Progenitor cell of endocrine pancreas (in vitro differentiated cells): ENCODE results near the gene ADAMTS7. TPM values are rescaled to one million over a fixed set of nuclear protein-coding genes. Genes with fewer than 3 reads are reported as not detected.
A peak's percentile ranks its signal among the peaks of the same experiment; 100 is the strongest.
"Not testable (repeated sequence)": the region's sequence is repeated elsewhere in the genome, so short reads cannot be mapped to it uniquely, and the experiment has no call there.

ENCODE experiments used
- DNase-seq: peaks from one replicate; pipeline ENCODE4 v3.0.0; 2021; ENCODE audit warnings: low spot score; ENCODE audit not compliant: unreplicated experiment
- H3K27ac Mint-ChIP-seq: 2 replicates; pipeline ENCODE4 v1.8.0; 2021; ENCODE audit warnings: mild to moderate bottlenecking, moderate library complexity, mixed read lengths
- H3K27me3 Mint-ChIP-seq: 2 replicates; pipeline ENCODE4 v1.8.0; 2021; ENCODE audit warnings: mixed read lengths
- H3K36me3 Mint-ChIP-seq: 2 replicates; pipeline ENCODE4 v1.8.0; 2022; ENCODE audit warnings: mixed read lengths; ENCODE audit not compliant: insufficient read depth
- H3K4me1 Mint-ChIP-seq: 2 replicates; pipeline ENCODE4 v1.8.0; 2021; ENCODE audit warnings: low read depth, mixed read lengths
- H3K4me3 Mint-ChIP-seq: 2 replicates; pipeline ENCODE4 v1.8.0; 2021; ENCODE audit warnings: low read depth, mild to moderate bottlenecking, moderate library complexity, mixed read lengths
- H3K9me3 Mint-ChIP-seq: 2 replicates; pipeline ENCODE4 v1.8.0; 2021; ENCODE audit warnings: low read depth, mixed read lengths
- total RNA-seq: library from RNA; stranded (reverse); gene quantifications from 2 replicates; pipeline ENCODE4 v1.2.1, GENCODE V29; 2021
- TF ChIP-seq, protein P1 (sequence below): fragments of 200-600 bp; sonication (generic); IDR thresholded peaks from one replicate; pipeline ENCODE4 v1.5.0; 2021; ENCODE audit warnings: antibody characterized with exemption, mild to moderate bottlenecking; ENCODE audit not compliant: unreplicated experiment

Gene ADAMTS7
- total RNA-seq, 1 donor from 2014 or later = 127 TPM

DNA sequence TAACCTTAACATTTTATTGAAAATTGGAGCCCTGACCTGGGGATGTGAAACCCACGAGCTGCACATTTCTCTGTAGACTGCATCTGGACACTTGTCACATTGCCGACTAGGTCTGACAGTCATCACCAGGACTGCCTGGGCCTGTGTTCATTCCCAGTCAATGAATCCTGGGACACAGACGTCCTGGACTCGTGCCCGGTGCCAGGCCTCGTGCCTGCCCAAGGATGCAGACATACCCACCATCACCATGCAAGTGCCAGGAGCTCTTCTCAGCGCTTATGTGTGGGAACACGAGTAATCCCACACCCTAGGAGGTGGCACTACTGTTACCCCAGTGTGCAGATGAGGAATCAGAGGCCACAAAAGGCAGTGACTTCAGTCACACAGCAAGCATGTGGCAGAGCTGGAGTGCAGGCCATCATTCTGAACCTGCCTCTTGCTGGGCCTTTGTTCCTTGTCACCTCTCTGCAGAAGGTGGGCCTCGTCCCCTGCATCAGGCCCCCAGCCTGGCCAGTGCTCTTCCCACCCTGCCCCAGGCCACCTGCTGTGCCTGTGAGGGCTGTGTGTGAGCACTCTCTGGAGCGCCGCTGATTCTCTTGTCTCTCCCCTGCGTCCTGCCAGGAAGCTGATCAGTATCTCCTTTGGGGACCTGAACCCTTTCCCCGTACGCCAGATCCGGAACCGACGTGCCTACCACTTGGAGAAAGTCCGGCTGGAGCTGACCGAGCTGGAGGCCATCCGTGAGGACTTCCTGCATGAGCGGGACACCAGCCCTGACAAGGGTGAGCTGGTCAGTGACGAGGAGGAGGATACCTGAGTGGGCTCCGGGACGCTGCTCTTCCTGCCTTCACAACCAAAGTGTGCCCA lies 58.5 kb downstream of the ADAMTS7 start:
- no peak for DNase-seq
- TF ChIP-seq, protein P1, sequence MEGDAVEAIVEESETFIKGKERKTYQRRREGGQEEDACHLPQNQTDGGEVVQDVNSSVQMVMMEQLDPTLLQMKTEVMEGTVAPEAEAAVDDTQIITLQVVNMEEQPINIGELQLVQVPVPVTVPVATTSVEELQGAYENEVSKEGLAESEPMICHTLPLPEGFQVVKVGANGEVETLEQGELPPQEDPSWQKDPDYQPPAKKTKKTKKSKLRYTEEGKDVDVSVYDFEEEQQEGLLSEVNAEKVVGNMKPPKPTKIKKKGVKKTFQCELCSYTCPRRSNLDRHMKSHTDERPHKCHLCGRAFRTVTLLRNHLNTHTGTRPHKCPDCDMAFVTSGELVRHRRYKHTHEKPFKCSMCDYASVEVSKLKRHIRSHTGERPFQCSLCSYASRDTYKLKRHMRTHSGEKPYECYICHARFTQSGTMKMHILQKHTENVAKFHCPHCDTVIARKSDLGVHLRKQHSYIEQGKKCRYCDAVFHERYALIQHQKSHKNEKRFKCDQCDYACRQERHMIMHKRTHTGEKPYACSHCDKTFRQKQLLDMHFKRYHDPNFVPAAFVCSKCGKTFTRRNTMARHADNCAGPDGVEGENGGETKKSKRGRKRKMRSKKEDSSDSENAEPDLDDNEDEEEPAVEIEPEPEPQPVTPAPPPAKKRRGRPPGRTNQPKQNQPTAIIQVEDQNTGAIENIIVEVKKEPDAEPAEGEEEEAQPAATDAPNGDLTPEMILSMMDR = no peak
- Mint-ChIP-seq H3K9me3 (no peaks in the 10 kb centered on the region), H3K27me3 (peaks cover 16% of the 10 kb centered on the region), H3K36me3 (no peaks in the 10 kb centered on the region), H3K4me3 (no peak overlapping the region), H3K4me1 (peaks cover 10% of the 10 kb centered on the region), H3K27ac (no peak overlapping the region)

DNA sequence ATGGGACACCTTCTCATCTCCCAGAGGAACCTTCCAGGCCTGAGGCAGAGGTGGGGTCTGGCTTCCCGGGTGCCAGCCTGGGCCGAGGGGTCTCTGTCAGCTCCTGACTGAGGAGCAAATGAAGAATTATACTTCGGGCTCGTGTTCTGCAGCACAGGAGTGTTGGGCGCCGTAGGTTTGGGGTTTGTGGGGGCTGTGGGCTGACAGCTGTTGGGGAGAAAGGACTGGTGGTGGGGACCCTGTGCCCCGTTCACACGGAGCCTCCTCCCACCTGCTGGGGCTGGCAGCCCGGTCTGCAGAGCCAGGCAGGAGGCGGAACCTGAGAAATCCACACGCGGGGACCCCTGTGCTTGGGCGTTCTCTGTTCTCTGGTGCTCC lies 59.7 kb downstream of the ADAMTS7 start:
- Mint-ChIP-seq H3K4me3 (no peak overlapping the region), H3K27ac (no peak overlapping the region), H3K27me3 (peaks cover 16% of the 10 kb centered on the region), H3K9me3 (no peaks in the 10 kb centered on the region), H3K4me1 (peaks cover 10% of the 10 kb centered on the region), H3K36me3 (no peaks in the 10 kb centered on the region)
- no peak for DNase-seq
- TF ChIP-seq, protein P1 = no peak

DNA sequence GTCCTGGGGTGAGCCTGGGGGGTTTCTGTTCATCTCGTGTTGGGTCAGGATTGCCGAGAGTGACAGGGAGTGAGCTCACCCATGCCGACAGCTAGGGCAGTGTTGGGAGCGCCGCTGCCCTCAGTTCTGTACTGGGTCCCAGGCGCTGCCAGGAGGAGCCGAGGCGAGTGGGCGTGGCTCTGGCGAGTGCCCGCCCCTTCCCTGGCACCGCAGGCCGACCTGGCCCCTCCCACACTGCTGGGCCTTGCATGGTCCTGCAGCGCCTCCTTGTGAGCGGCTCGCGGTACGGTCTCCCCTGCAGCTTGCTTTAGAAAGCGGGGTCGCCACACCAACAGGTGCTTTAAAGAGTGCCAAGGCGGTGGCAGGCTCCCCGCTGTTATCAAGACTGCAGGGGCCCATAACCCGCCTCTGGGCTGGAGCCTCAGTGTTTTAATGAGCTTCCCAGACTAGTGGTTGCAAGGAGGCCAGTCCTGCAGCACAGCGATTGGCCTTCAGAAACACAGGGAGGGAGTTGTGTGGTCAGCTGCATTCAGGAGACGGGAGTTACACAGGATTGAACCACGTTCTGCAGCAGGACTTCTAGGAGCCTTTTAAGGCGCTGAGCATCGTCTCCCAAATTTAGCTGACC lies 60.2 kb downstream of the ADAMTS7 start:
- H3K36me3 Mint-ChIP-seq, H3K4me1 Mint-ChIP-seq, H3K9me3 Mint-ChIP-seq, H3K27ac Mint-ChIP-seq, H3K4me3 Mint-ChIP-seq: not testable (repeated sequence)
- peak; percentile 93 for DNase-seq
- TF ChIP-seq, protein P1 = peak; percentile 81
- H3K27me3 Mint-ChIP-seq = peaks cover 16% of the 10 kb centered on the region

DNA sequence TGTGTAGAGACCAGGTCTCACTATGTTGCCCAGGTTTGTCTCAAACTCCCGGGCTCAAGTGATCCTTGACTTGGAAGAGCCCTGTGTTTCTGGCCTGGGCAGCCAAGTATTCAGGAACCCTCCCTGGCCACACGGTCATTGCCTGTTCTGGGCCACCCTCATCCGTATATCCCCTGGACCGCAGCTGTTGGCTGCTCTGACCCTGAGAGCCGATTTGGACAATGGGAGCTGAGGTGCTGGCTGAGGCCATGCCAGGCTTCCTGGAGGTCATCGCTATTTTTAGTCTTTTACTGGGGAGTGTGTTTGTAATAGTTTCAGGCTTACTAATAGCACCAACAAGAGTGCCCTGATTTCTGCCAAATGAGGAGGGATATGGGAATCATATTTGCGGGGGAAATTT lies 60.7 kb downstream of the ADAMTS7 start:
- Mint-ChIP-seq H3K4me3 (no peak overlapping the region), H3K27ac (no peak overlapping the region)

DNA sequence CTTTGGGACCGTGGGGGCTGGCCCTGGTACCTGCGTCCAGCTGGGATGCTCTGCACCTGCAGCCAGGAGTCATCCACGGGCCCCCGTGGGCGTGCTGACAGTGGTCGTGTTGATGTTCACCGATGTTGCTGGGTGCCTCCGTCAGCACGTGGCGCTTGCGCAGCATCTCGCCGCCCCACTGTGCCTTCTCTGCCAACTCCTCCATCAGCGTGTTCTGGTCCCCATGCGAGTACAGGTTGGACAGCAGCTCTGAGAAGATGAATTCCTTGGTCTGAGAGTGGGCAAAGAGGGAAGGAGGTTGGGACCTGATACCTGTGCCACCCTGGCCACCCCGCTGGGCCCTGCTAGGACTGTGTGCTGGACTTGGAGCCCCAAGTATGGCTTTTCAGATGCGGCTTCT lies 61.4 kb downstream of the ADAMTS7 start:
- no peak for DNase-seq
- Mint-ChIP-seq H3K4me1 (peaks cover 8% of the 10 kb centered on the region), H3K9me3 (no peaks in the 10 kb centered on the region), H3K36me3 (no peaks in the 10 kb centered on the region), H3K27ac (no peak overlapping the region), H3K27me3 (peaks cover 16% of the 10 kb centered on the region), H3K4me3 (no peak overlapping the region)
- TF ChIP-seq, protein P1 = no peak

More for the DNA sequence above, 60.7 kb downstream of the ADAMTS7 start:
- TF ChIP-seq, protein P1 = no peak
- H3K27me3 Mint-ChIP-seq = peaks cover 16% of the 10 kb centered on the region
- H3K9me3 Mint-ChIP-seq = no peaks in the 10 kb centered on the region
- no peaks in the 10 kb centered on the region for H3K36me3 Mint-ChIP-seq
- no peak for DNase-seq
- peaks cover 8% of the 10 kb centered on the region for H3K4me1 Mint-ChIP-seq

DNA sequence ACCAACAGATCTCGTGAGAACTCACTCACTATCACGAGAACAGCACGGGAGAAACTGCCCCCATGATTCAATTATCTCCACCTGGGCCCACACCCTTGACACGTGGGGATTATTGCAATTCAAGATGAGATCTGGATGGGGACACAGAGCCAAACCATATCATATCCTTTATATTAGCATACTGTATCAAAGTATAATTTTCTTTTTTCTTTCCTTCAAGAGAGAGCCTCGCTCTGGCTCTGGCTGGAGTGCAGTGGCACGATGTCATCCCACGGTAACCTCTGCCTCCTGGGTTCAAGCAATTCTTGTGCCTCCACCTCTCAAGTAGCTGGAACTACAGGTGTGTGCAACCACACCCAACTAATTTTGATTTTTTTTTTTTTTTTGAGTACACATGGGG lies 63.4 kb downstream of the ADAMTS7 start:
- not testable (repeated sequence) for DNase-seq, H3K27me3 Mint-ChIP-seq, H3K4me3 Mint-ChIP-seq, H3K36me3 Mint-ChIP-seq, H3K4me1 Mint-ChIP-seq, H3K27ac Mint-ChIP-seq, H3K9me3 Mint-ChIP-seq

DNA sequence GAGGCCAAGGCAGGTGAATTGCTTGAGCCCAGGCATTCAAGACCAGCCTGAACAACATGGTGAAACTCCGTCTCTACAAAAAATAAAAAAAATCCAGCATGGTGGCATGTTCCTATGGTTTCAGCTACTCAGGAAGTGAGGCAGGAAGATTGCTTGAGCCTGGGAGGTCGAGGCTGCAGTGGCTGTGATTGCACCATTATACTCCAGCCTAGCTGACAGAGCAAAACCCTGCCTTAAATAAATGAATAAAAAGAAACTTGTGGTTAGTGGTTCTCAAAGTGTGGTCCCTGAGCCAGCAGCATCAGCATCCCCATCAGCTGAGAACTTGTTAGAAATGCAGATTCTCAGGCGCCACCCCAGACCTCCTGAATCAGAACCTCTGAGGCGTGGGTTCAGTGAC lies 69.6 kb downstream of the ADAMTS7 start:
- not testable (repeated sequence) for H3K9me3 Mint-ChIP-seq, H3K4me1 Mint-ChIP-seq, H3K4me3 Mint-ChIP-seq, H3K27me3 Mint-ChIP-seq, H3K36me3 Mint-ChIP-seq, H3K27ac Mint-ChIP-seq, DNase-seq
